CD1c-positive myeloid dendritic cell (primary cell): ENCODE measurements around the gene MCTP2.
A peak's percentile ranks its signal among the peaks of the same experiment; 100 is the strongest.

Experiments
- DNase-seq: peaks from one replicate; pipeline ENCODE4 v3.0.0-alpha.2; 2016; ENCODE audit errors: extremely low spot score

MCTP2 gene

DNA sequence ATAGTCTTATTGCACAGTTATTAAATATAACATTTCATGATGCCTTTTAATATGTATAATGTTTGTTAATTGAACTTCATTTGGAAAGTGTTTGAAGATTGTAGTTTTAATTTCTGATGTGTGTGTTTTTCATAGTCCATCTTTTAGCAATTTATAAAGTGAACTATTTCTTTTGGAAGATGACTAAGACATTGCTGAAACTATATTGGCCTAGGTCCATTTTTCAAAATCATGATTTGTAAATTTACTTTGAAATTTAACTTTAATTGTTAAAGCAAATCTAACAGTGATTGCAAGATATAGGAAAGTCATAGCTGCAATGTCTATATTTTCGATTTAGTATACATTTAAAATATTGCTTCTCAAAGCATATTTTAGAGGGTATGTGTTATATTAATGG, 30.8 kb downstream of the MCTP2 start:
- no peak for DNase-seq

GRCh38 chr15:94263341-94264273, 32.2 kb downstream of the MCTP2 start:
- no peak for DNase-seq

DNA sequence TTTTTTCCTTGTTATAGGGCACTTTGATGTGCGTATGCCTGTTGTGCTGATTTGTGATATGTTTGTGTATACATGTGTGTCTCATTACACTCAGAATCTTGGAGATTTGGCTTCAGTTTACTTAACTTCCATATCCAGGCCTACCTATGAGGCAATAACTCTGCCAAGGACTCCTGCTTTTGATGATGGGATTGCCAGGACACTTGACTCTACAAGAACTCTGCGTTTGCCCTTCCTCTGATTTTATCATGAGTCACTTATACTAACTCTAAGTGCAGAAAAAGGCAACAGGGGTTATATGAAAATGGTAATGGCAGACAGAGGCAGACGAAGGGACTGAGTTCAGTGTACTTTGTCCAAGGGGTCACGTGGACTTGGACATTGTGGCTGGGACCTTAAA, 33.6 kb downstream of the MCTP2 start:
- no peak for DNase-seq

DNA sequence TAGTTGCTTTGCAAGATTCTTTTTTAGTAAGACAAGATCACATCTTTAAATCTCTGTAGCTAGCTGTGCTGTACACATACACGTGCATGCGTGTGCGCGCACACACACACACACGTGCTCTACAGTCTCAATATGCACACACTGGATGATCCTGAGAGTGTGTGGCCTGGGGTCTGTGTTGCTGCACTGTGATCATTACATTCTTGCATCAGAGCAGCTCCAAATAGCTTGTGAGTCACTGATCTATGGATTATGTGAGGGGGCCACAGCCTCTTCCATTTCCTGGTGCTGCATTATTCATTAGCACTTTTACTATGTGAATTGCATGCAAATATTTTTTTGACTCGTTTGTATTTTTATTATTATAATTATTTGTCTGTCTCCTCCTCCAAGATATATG, 34.6 kb downstream of the MCTP2 start:
- no peak for DNase-seq

GRCh38 chr15:94266789-94267188, 35.4 kb downstream of the MCTP2 start:
- DNase-seq, result no peak

DNA sequence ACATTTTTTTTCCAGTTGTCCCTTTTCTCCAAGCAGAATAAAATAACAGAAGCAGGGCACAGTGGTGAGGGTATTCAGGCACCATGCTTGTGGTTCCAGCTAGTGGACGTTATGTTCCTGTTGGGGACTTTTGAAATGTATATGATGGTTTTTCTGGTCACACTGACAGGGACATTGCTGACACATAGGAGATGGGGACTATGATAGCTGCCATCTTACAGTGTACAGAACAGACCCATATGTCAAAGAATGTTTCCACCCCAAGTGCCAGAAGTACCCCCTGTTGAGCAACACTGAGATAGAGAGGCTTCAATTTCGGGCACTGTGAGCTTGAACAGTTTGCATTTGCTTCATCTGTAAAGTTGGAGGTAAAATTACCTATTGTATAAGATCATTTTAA, 38.6 kb downstream of the MCTP2 start:
- no peak for DNase-seq

DNA sequence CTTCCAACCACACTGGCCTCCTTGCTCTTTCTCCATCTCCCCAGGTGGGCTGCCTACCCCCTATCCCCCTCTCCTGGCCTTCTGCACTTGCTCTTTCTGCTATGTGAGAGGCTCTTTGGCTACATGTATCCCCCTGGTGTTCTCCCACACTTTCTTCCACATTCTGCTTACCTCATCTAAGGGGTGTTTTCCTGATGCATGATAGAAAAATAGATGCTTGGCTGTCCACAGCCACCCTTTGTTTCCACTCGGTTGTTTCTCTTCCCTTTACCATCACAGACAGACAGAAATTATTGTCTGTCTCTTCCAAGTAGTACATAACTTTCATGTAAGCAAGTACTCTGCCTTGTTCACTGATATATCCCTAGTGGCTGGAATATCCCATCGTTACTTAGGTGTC, 39.2 kb downstream of the MCTP2 start:
- DNase-seq, result no peak

- peak; percentile 10 for DNase-seq
Observed at GRCh38 chr15:94272251-94272898, 41.0 kb downstream of the MCTP2 start.

- no peak for DNase-seq
Observed at GRCh38 chr15:94273826-94274225, 42.5 kb downstream of the MCTP2 start.

- no peak for DNase-seq
Observed at GRCh38 chr15:94274745-94275144, 43.4 kb downstream of the MCTP2 start.

DNA sequence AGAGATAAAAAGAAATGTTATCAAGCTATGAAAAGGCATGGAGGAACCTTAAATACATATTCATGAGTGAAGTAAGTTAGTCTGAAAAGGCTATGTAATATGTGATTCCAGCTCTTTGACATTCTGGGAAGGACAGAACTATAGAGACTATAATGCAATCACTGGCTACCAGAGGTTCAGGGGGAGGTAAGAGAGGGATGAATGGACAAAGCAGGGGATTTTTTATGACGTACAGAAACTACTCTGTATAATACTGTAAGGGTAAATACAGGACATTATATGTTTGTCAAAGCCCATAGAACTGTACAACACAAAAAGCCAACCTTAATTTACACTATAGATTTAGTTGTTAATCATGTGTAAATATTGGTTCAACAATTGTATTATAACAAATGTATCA, 46.1 kb downstream of the MCTP2 start:
- DNase-seq, result no peak

DNA sequence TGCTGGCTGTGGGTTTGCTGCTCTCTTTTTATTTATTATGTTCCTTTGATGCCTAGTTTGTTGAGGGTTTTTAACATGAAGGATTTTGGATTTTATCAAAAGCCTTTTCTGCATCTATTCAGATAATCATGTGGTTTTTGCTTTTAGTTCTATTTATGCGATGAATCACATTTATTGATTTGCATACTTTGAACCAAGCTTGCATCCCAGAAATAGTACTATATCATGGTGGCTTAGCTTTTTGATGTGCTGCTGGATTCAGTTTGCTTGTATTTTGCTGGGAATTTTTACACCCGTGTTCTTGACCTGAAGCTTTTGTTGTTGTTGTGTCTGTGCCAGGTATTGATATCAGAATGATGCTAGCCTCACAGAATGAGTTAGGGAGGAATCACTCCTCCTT, 48.4 kb downstream of the MCTP2 start:
- DNase-seq, result no peak

GRCh38 chr15:94280301-94280700, 48.9 kb downstream of the MCTP2 start:
- DNase-seq, result no peak

DNA sequence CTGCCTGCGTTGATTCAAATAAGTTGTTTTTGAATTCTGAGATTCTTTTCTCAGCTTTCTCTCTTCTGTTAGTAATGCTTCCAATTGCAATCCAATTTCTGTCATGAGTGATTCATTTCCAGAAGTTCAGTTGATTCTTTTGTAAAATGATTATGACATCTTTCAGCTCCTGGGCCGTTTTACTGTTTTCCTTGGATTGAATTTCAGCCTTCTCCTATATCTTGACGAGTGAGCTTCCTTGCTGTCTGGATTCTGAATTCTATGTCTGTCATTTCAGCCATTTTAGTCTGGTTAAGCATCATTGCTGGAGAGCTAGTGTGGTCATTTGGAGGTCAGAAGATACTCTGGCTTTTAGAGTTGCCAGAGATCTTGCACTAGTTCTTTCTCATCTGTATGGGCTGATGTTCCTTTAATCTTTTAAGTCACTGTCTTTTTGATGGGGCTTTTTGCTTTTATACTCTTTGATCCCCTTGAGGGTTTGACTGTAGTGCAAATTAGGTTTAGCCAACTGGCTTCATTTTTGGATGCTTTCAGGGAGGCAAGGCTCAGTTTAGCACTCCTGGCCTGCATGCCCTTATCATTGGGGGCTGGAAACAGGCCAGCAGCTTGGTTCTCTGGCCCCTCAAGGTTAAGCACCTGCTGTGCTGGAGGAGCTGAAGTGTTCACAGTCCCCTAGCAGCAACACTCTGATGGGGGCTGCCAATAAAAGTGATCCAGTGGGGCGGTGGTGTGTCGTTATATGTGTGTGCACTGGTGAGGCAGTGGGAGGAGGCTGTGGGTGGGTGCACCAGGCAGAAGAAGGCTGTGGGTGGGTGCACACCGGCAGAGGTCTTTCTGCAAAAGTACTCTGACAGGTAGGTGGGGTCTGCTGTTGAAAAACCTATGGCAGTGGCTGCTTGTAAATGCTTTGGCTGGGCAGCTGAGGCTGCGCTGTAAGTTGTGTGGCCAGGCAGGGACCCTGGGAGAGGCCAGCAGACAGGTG, 51.2 kb downstream of the MCTP2 start:
- no peak for DNase-seq

GRCh38 chr15:94286583-94286982, 55.2 kb downstream of the MCTP2 start:
- no peak for DNase-seq

GRCh38 chr15:94287794-94288246, 56.5 kb downstream of the MCTP2 start:
- peak; percentile 75 for DNase-seq

DNA sequence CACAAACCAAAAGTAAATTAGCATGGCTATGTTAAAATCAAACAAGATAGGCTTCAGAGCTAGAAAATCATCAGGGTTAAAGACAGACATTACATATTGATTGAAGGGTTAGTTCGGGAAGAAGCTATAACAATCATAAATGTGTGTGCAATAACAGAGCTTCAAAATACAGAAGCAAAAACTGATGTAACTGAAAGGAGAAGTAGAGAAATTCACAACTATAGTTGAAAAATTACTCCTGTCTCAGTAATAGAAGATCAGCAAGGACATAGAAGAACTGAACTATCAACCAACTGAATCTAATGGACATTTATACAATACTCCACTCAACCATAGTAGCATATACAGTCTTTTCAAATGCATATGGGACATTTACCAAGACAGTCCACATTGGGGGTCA, 59.4 kb downstream of the MCTP2 start:
- DNase-seq, result peak; percentile 44

- no peak for DNase-seq
Observed at GRCh38 chr15:94293411-94294402, 62.3 kb downstream of the MCTP2 start.

DNA sequence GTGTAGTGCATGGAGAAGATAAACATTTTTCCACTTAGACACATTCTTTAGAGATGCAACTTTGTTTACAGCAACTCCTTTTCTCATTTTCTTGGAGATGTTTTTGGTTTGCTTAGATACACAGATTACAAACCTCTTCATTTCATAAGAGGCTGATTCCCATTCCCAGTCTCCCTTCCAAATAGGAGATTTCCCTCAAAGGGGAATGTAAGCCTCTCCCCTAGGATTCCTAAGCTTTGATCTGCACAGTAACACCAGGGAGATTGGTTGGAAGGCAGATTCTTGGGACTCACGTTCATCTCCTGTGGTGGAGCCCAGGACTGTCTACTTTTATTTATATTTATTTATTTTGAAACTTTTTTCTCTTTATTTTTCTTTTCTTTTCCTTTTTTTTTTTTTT, 63.2 kb downstream of the MCTP2 start:
- no peak for DNase-seq

- DNase-seq, result no peak
Observed at GRCh38 chr15:94295275-94295674, 63.9 kb downstream of the MCTP2 start.

DNA sequence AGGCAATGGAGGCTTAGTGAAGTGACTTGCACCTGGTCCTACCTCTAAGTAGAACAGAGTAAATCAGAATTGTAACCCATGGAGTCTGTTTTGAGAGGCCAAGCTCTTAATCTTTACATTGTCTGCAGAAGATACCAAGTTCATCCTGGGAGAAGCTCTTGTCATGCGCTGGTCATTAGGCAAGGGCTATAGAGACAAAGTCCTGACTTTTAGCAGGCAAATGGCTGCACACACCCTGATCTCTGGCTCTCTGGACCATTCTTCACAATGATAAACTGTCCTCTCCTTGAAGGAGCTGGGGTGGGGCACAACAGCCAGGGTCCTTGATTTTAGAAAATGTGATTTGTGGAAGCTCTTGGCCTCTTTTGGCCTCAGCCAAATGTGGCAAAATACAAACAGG, 65.4 kb downstream of the MCTP2 start:
- DNase-seq, result no peak
